Measurements from ENCODE around the gene LMNA. TPM values are rescaled to one million over a fixed set of nuclear protein-coding genes. Genes with fewer than 3 reads are reported as not detected.
A peak's percentile ranks its signal among the peaks of the same experiment; 100 is the strongest.

Gene LMNA
- total RNA-seq, 4 donors from 2014 or later = 235 to 412 (median 327) TPM

DNA sequence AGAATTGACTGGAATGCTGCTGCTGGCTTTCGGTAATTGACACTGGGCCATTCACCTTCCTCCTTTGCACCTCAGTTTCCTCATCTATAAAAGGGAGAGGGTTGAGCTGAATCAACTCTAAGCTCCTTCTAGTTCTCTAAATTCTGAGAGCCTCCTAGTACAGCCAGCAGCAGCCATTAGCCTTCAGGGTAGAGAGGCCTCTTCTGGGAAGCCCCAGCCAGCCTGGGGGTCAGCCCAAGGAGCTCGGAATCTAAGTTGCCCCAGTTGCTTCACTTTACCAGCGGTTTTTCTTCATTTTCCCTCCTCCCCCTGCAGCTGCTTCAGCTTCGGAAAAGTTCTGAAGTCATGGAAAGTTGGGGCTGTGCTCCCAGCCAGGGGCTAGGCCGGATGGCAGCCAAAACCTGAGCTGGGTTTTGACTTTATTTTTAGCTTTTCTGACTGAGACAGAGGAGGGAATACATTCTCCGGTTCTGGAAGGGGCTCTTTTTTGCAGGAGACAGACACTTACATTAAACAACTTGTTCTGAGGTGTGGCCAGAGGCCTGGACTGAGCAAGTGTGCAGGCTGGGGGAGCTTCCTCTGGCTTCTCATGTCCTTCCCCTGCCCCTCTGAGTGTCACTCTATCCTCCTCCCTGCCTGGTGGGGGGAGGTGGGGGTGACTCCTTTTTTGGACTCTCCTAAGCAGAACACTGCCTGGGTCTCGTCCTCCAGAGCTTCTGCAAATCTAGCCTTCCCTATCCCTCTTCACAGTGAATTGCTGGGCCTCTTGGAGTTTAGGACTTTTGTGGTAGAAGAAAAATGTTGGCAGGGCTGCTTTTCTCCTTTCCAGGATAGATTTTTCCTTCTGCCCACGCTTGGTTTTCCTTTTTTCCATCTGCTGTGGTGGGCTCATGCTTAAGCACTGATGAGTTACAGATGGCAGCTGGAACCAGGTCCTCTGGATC is 14.4 kb downstream of the LMNA start:
- Histone ChIP-seq H3K27me3 (no peaks in the 10 kb centered on the region), H3K27ac (peak overlapping the region; percentile 89 to 98 (median 89)), H3K36me3 (peaks cover 34 to 36% of the 10 kb centered on the region in 2 donors), H3K9me3 (no peaks in the 10 kb centered on the region), H3K4me1 (peaks cover 59 to 69% of the 10 kb centered on the region in 2 donors), H3K4me3 (replicated peaks in 1 of 3) (no peak overlapping the region)
- 25 to 43% methylated on average over 8 of the region's 8 CpGs for WGBS, 2 donors
- TF ChIP-seq, protein P1, sequence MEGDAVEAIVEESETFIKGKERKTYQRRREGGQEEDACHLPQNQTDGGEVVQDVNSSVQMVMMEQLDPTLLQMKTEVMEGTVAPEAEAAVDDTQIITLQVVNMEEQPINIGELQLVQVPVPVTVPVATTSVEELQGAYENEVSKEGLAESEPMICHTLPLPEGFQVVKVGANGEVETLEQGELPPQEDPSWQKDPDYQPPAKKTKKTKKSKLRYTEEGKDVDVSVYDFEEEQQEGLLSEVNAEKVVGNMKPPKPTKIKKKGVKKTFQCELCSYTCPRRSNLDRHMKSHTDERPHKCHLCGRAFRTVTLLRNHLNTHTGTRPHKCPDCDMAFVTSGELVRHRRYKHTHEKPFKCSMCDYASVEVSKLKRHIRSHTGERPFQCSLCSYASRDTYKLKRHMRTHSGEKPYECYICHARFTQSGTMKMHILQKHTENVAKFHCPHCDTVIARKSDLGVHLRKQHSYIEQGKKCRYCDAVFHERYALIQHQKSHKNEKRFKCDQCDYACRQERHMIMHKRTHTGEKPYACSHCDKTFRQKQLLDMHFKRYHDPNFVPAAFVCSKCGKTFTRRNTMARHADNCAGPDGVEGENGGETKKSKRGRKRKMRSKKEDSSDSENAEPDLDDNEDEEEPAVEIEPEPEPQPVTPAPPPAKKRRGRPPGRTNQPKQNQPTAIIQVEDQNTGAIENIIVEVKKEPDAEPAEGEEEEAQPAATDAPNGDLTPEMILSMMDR (IDR thresholded peaks at IDR 0.05) = no peak
- TF ChIP-seq POLR2A (IDR thresholded peaks at IDR 0.05) = no peak
- intact Hi-C loops (cut with DNase I) = no loop called here
- no peak for DNase-seq

DNA sequence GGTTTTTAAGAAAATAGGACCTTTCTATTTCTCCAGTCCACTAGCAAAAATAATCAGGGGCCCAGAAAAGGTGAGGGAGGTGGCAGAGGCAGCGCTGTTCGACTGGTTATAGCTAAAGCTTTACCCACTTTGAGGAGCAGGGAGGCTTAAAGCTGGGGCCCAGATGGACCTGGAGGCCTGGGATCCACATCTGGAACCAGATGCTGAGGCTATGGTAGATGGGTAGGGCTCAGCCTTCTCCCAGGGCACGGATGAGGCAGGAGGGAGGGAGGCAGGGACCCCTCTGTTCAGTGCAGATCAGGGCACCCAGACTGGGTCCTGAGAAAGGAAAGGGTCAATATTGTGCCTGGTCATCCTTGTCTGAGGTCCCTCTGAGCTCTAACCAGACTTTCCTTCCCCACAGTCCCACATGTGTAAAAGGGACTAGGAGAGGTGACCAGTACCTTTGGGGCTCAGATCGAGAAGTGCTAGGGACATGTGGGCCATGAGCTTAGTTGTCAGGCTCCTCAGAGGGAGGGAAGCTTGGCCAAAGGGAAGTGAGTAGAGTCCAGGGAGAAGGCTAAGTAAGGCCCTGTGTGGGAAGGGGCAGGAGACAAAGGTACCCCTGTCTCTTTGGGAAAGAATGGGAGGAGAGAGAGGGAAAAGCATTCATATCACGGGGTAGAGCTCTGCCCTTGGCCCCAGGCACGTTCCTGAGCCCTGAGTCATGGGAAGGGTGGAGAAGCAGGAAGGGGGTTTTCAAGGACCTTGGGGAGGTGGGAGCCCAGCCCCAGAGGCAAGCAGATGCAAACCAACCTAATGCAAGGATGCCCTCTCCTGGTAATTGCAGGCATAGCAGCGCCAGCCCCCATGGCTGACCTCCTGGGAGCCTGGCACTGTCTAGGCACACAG is 15.4 kb downstream of the LMNA start:
- Histone ChIP-seq H3K4me1 (peaks cover 49 to 58% of the 10 kb centered on the region in 2 donors), H3K9me3 (no peaks in the 10 kb centered on the region), H3K4me3 (replicated peaks in 1 of 3) (no peak overlapping the region), H3K27me3 (no peaks in the 10 kb centered on the region), H3K36me3 (peaks cover 44 to 46% of the 10 kb centered on the region in 2 donors), H3K27ac (peak overlapping the region; percentile 89 to 98 (median 89))
- WGBS, 2 donors = 41 to 42% methylated on average over 6 to 7 of the region's 7 CpGs
- TF ChIP-seq, protein P1 (IDR thresholded peaks at IDR 0.05) = peak; percentile 79 to 99 (median 96)
- TF ChIP-seq POLR2A (IDR thresholded peaks at IDR 0.05) = peak in 1 of 2 donors; percentile 32
- intact Hi-C loops (cut with DNase I) = loop anchor here (2.0 kb wide), 1 partner anchor 33 kb away; no protein-coding TSS in a partner anchor
- peak; percentile 91 for DNase-seq

DNA sequence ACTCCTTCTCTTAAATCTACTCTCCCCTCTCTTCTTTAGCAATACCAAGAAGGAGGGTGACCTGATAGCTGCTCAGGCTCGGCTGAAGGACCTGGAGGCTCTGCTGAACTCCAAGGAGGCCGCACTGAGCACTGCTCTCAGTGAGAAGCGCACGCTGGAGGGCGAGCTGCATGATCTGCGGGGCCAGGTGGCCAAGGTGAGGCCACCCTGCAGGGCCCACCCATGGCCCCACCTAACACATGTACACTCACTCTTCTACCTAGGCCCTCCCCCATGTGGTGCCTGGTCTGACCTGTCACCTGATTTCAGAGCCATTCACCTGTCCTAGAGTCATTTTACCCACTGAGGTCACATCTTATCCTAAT is 16.0 kb downstream of the LMNA start:
- Histone ChIP-seq H3K27me3 (no peaks in the 10 kb centered on the region), H3K27ac (peak overlapping the region; percentile 89 to 98 (median 89)), H3K4me1 (peaks cover 44 to 52% of the 10 kb centered on the region in 2 donors), H3K9me3 (no peaks in the 10 kb centered on the region), H3K4me3 (replicated peaks in 1 of 3) (no peak overlapping the region), H3K36me3 (peaks cover 50 to 52% of the 10 kb centered on the region in 2 donors)
- WGBS, 2 donors = 82 to 83% methylated on average over 5 to 6 of the region's 6 CpGs
- intact Hi-C loops (cut with DNase I) = loop anchor here (2.0 kb wide), 1 partner anchor 34 kb away; no protein-coding TSS in a partner anchor
- TF ChIP-seq, protein P1 (IDR thresholded peaks at IDR 0.05) = no peak
- no peak for TF ChIP-seq POLR2A (IDR thresholded peaks at IDR 0.05)
- no peak for DNase-seq

DNA sequence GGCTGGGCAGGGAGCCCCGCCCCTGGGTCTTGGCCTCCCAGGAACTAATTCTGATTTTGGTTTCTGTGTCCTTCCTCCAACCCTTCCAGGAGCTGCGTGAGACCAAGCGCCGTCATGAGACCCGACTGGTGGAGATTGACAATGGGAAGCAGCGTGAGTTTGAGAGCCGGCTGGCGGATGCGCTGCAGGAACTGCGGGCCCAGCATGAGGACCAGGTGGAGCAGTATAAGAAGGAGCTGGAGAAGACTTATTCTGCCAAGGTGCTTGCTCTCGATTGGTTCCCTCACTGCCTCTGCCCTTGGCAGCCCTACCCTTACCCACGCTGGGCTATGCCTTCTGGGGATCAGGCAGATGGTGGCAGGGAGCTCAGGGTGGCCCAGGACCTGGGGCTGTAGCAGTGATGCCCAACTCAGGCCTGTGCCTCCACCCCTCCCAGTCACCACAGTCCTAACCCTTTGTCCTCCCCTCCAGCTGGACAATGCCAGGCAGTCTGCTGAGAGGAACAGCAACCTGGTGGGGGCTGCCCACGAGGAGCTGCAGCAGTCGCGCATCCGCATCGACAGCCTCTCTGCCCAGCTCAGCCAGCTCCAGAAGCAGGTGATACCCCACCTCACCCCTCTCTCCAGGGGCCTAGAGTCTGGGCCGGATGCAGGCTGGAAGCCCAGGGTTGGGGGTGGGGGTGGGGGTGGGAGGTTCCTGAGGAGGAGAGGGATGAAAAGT is 20.4 kb downstream of the LMNA start:
- no peaks in the 10 kb centered on the region for H3K27me3 ChIP-seq
- DNase-seq = no peak

More for the DNA sequence above, 20.4 kb downstream of the LMNA start:
- Histone ChIP-seq H3K36me3 (peaks cover 92 to 94% of the 10 kb centered on the region in 2 donors), H3K4me3 (replicated peaks in 1 of 3) (no peak overlapping the region), H3K9me3 (no peaks in the 10 kb centered on the region), H3K27ac (peak overlapping the region in 1 of 3 donors; percentile 12), H3K4me1 (peaks cover 4 to 9% of the 10 kb centered on the region in 2 donors)
- WGBS, 2 donors = 88 to 92% methylated on average over 13 to 18 of the region's 18 CpGs
- intact Hi-C loops (cut with DNase I) = no loop called here
- no peak for TF ChIP-seq POLR2A (IDR thresholded peaks at IDR 0.05)
- TF ChIP-seq, protein P1 (IDR thresholded peaks at IDR 0.05) = no peak
